ENCODE results near the gene SLAMF6. TPM values are rescaled to one million over a fixed set of nuclear protein-coding genes. Genes with fewer than 3 reads are reported as not detected.

SLAMF6 gene
- total and polyA plus RNA-seq, 2 donors from 2014 or later: 5.5 TPM; not detected in 1

- Histone ChIP-seq H3K9me3 (ENCODE audit: control insufficient read depth in 2 of 3, insufficient read depth in 1 of 3, low read length in 3 of 3) (no peaks in the 10 kb centered on the region), H3K4me1 (ENCODE audit: control insufficient read depth in 2 of 3, insufficient read depth in 2 of 3, low read depth in 1 of 3, low read length in 3 of 3) (no peaks in the 10 kb centered on the region), H3K36me3 (ENCODE audit: control insufficient read depth in 2 of 3, insufficient read depth in 3 of 3, low read length in 3 of 3) (no peaks in the 10 kb centered on the region), H3K4me3 (ENCODE audit: low read length in 3 of 3) (no peak overlapping the region), H3K27ac (ENCODE audit: low read depth in 2 of 2, low read length in 2 of 2) (no peak overlapping the region), H3K27me3 (ENCODE audit: control insufficient read depth, insufficient read depth, low read length) (no peaks in the 10 kb centered on the region), H3K9ac (ENCODE audit: low read length in 3 of 3) (no peak overlapping the region)
- DNase-seq (no peak), FAIRE-seq (no peak)
- intact Hi-C loops (cut with DNase I): no loop called here
- TF ChIP-seq, protein P1, sequence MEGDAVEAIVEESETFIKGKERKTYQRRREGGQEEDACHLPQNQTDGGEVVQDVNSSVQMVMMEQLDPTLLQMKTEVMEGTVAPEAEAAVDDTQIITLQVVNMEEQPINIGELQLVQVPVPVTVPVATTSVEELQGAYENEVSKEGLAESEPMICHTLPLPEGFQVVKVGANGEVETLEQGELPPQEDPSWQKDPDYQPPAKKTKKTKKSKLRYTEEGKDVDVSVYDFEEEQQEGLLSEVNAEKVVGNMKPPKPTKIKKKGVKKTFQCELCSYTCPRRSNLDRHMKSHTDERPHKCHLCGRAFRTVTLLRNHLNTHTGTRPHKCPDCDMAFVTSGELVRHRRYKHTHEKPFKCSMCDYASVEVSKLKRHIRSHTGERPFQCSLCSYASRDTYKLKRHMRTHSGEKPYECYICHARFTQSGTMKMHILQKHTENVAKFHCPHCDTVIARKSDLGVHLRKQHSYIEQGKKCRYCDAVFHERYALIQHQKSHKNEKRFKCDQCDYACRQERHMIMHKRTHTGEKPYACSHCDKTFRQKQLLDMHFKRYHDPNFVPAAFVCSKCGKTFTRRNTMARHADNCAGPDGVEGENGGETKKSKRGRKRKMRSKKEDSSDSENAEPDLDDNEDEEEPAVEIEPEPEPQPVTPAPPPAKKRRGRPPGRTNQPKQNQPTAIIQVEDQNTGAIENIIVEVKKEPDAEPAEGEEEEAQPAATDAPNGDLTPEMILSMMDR (IDR thresholded peaks at IDR 0.05; ENCODE audit: borderline replicate concordance, extremely low read depth, insufficient read depth): no peak
Observed at GRCh38 chr1:160474392-160475242, 48.4 kb downstream of the SLAMF6 start.

DNA sequence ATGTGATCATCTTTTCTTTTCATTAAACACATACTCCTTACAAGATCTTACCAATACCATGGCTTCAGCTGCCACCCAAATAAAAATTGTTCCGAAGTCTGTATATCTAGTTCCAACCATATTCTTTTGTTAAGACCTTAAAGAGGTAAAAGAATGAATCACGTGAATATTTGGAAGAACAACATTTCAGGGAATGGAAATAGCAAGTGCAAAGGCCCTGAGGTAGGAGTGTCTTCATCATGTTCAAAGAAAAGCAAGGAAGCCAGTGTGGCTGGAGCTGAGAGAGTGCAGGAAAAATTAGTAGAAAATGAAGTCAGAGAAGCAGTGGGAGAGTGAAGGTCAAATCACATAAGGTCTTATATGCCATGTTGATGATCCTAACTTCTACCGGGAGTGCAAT lies 50.9 kb downstream of the SLAMF6 start:
- no peak overlapping the region for H3K27ac ChIP-seq (ENCODE audit: low read depth in 2 of 2, low read length in 2 of 2)
- no peak overlapping the region for H3K4me3 ChIP-seq (ENCODE audit: low read length in 3 of 3)
- intact Hi-C loops (cut with DNase I): no loop called here
- no peak for DNase-seq
- no peaks in the 10 kb centered on the region for H3K27me3 ChIP-seq (ENCODE audit: control insufficient read depth, insufficient read depth, low read length)
- no peaks in the 10 kb centered on the region for H3K36me3 ChIP-seq (ENCODE audit: control insufficient read depth in 2 of 3, insufficient read depth in 3 of 3, low read length in 3 of 3)
- no peaks in the 10 kb centered on the region for H3K4me1 ChIP-seq (ENCODE audit: control insufficient read depth in 2 of 3, insufficient read depth in 2 of 3, low read depth in 1 of 3, low read length in 3 of 3)
- H3K9me3 ChIP-seq (ENCODE audit: control insufficient read depth in 2 of 3, insufficient read depth in 1 of 3, low read length in 3 of 3): no peaks in the 10 kb centered on the region
- H3K9ac ChIP-seq (ENCODE audit: low read length in 3 of 3): no peak overlapping the region
- TF ChIP-seq, protein P1 (IDR thresholded peaks at IDR 0.05; ENCODE audit: borderline replicate concordance, extremely low read depth, insufficient read depth): no peak
- FAIRE-seq: no peak

DNA sequence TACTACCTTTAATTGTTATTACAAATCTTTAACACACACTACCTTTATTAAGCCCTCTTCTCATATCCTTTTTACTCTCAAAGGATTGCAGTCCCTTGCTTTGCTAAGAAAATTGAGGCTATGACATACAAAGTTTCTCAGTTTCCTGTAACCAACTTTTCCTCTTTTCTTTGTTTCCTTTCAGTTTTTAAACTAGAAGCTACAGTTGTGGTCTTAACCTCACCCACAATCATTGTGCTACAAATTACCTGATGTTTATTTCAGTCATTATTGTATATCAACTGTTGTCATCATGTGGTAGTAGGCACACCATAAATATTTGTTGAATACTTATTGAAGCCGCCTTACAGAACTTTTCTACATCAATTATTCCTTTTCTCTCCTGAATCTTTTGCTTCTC lies 51.8 kb downstream of the SLAMF6 start:
- DNase-seq (no peak), FAIRE-seq (no peak)
- no peaks in the 10 kb centered on the region for H3K9me3 ChIP-seq (ENCODE audit: control insufficient read depth in 2 of 3, insufficient read depth in 1 of 3, low read length in 3 of 3)
- no peak overlapping the region for H3K9ac ChIP-seq (ENCODE audit: low read length in 3 of 3)
- intact Hi-C loops (cut with DNase I): no loop called here
- H3K27me3 ChIP-seq (ENCODE audit: control insufficient read depth, insufficient read depth, low read length): no peaks in the 10 kb centered on the region
- no peak overlapping the region for H3K27ac ChIP-seq (ENCODE audit: low read depth in 2 of 2, low read length in 2 of 2)
- no peaks in the 10 kb centered on the region for H3K4me1 ChIP-seq (ENCODE audit: control insufficient read depth in 2 of 3, insufficient read depth in 2 of 3, low read depth in 1 of 3, low read length in 3 of 3)
- no peak overlapping the region for H3K4me3 ChIP-seq (ENCODE audit: low read length in 3 of 3)
- H3K36me3 ChIP-seq (ENCODE audit: control insufficient read depth in 2 of 3, insufficient read depth in 3 of 3, low read length in 3 of 3): no peaks in the 10 kb centered on the region
- TF ChIP-seq, protein P1 (IDR thresholded peaks at IDR 0.05; ENCODE audit: borderline replicate concordance, extremely low read depth, insufficient read depth): no peak
